ENCODE data around the gene HYAL1.
"Not testable (repeated sequence)": the region's sequence is repeated elsewhere in the genome, so short reads cannot be mapped to it uniquely, and the experiment has no call there.

The HYAL1 gene

GRCh38 chr3:50317300-50317699 lies 13.9 kb upstream of the HYAL1 start:
- H3K36me3 ChIP-seq (ENCODE audit: insufficient read depth, insufficient read length, low read length): peaks cover 62% of the 10 kb centered on the region
- H3K27me3 ChIP-seq (ENCODE audit: insufficient read depth, insufficient read length): no peaks in the 10 kb centered on the region
- no peak overlapping the region for H3K4me3 ChIP-seq (ENCODE audit: insufficient read length, low read depth)
- TF ChIP-seq SUZ12 (IDR thresholded peaks at IDR 0.05; ENCODE audit: extremely low read depth, insufficient read depth, insufficient read length): no peak
- peaks cover 39% of the 10 kb centered on the region for H3K4me1 ChIP-seq (ENCODE audit: insufficient read depth, insufficient read length)
- DNase-seq (ENCODE audit: low read depth, low spot score): no peak
- H3K9me3 ChIP-seq (ENCODE audit: insufficient read depth, low read length): no peaks in the 10 kb centered on the region
- H3K9ac ChIP-seq (ENCODE audit: insufficient read length, low read depth): peak overlapping the region; percentile 66

GRCh38 chr3:50316657-50317242 lies 13.4 kb upstream of the HYAL1 start:
- no peak for TF ChIP-seq ZNF274 (IDR thresholded peaks at IDR 0.05; ENCODE audit: low read depth, low read length)
- TF ChIP-seq YY1 (IDR thresholded peaks at IDR 0.05; ENCODE audit: insufficient read depth, insufficient read length): no peak
- TF ChIP-seq SUZ12 (IDR thresholded peaks at IDR 0.05; ENCODE audit: extremely low read depth, insufficient read depth, insufficient read length): no peak

GRCh38 chr3:50314816-50315215 lies 11.4 kb upstream of the HYAL1 start:
- Histone ChIP-seq H3K36me3 (ENCODE audit: insufficient read depth, insufficient read length, low read length) (peaks cover 52% of the 10 kb centered on the region), H3K9ac (ENCODE audit: insufficient read length, low read depth) (no peak overlapping the region), H3K9me3 (ENCODE audit: insufficient read depth, low read length) (peaks cover 1% of the 10 kb centered on the region; the same call in 1 of the 2 replicates), H3K4me3 (ENCODE audit: insufficient read length, low read depth) (no peak overlapping the region), H3K27me3 (ENCODE audit: insufficient read depth, insufficient read length) (no peaks in the 10 kb centered on the region), H3K4me1 (ENCODE audit: insufficient read depth, insufficient read length) (peaks cover 30% of the 10 kb centered on the region)
- no peak for DNase-seq (ENCODE audit: low read depth, low spot score)
- TF ChIP-seq ZNF274 (IDR thresholded peaks at IDR 0.05; ENCODE audit: low read depth, low read length) (no peak), SUZ12 (IDR thresholded peaks at IDR 0.05; ENCODE audit: extremely low read depth, insufficient read depth, insufficient read length) (no peak), YY1 (IDR thresholded peaks at IDR 0.05; ENCODE audit: insufficient read depth, insufficient read length) (no peak)

More at GRCh38 chr3:50316657-50317242, 13.4 kb upstream of the HYAL1 start:
- Histone ChIP-seq H3K9ac (ENCODE audit: insufficient read length, low read depth) (peak overlapping the region; percentile 66), H3K9me3 (ENCODE audit: insufficient read depth, low read length) (no peaks in the 10 kb centered on the region), H3K4me3 (ENCODE audit: insufficient read length, low read depth) (no peak overlapping the region), H3K27me3 (ENCODE audit: insufficient read depth, insufficient read length) (no peaks in the 10 kb centered on the region), H3K4me1 (ENCODE audit: insufficient read depth, insufficient read length) (peaks cover 39% of the 10 kb centered on the region), H3K36me3 (ENCODE audit: insufficient read depth, insufficient read length, low read length) (peaks cover 62% of the 10 kb centered on the region)
- no peak for DNase-seq (ENCODE audit: low read depth, low spot score)

DNA sequence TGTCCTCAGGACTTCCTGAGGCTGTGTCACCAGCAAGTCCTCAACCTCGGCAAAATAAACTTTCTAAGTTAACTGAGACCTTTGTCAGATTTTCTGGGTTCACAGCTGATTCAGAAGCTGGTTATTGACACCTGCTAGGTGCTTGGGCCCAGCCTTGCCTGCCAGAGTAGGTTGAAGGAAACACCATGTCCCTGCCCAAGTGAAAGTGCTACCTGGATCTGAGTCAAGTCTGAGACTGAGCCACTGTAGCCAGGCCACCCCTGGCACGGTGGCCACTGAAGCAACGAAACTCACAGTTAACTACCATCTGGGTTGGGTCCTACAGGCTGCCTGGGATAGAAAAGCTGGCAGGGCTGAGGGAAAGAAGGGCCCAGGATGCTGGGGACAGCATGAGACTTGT lies 11.0 kb upstream of the HYAL1 start:
- no peak overlapping the region for H3K9ac ChIP-seq (ENCODE audit: insufficient read length, low read depth)
- H3K9me3 ChIP-seq (ENCODE audit: insufficient read depth, low read length): peaks cover 6% of the 10 kb centered on the region; the same call in 1 of the 2 replicates
- no peak overlapping the region for H3K4me3 ChIP-seq (ENCODE audit: insufficient read length, low read depth)
- no peaks in the 10 kb centered on the region for H3K27me3 ChIP-seq (ENCODE audit: insufficient read depth, insufficient read length)
- peaks cover 47% of the 10 kb centered on the region for H3K36me3 ChIP-seq (ENCODE audit: insufficient read depth, insufficient read length, low read length)
- no peak for DNase-seq (ENCODE audit: low read depth, low spot score)
- TF ChIP-seq ZNF274 (IDR thresholded peaks at IDR 0.05; ENCODE audit: low read depth, low read length): no peak
- no peak for TF ChIP-seq SUZ12 (IDR thresholded peaks at IDR 0.05; ENCODE audit: extremely low read depth, insufficient read depth, insufficient read length)
- no peak for TF ChIP-seq YY1 (IDR thresholded peaks at IDR 0.05; ENCODE audit: insufficient read depth, insufficient read length)
- peaks cover 26% of the 10 kb centered on the region for H3K4me1 ChIP-seq (ENCODE audit: insufficient read depth, insufficient read length)

GRCh38 chr3:50312041-50312440 lies 8.7 kb upstream of the HYAL1 start:
- not testable (repeated sequence) for DNase-seq (ENCODE audit: low read depth, low spot score); H3K4me1 ChIP-seq (ENCODE audit: insufficient read depth, insufficient read length); H3K4me3 ChIP-seq (ENCODE audit: insufficient read length, low read depth); H3K27me3 ChIP-seq (ENCODE audit: insufficient read depth, insufficient read length); H3K9ac ChIP-seq (ENCODE audit: insufficient read length, low read depth)
- Histone ChIP-seq H3K36me3 (ENCODE audit: insufficient read depth, insufficient read length, low read length) (peaks cover 24% of the 10 kb centered on the region), H3K9me3 (ENCODE audit: insufficient read depth, low read length) (peaks cover 24% of the 10 kb centered on the region)

GRCh38 chr3:50304601-50305000 lies 1.2 kb upstream of the HYAL1 start:
- peaks cover 20% of the 10 kb centered on the region for H3K4me1 ChIP-seq (ENCODE audit: insufficient read depth, insufficient read length)
- H3K4me3 ChIP-seq (ENCODE audit: insufficient read length, low read depth): no peak overlapping the region
- H3K36me3 ChIP-seq (ENCODE audit: insufficient read depth, insufficient read length, low read length): no peaks in the 10 kb centered on the region
- H3K27me3 ChIP-seq (ENCODE audit: insufficient read depth, insufficient read length): no peaks in the 10 kb centered on the region
- H3K9me3 ChIP-seq (ENCODE audit: insufficient read depth, low read length): peaks cover 35% of the 10 kb centered on the region
- no peak for DNase-seq (ENCODE audit: low read depth, low spot score)
- no peak overlapping the region for H3K9ac ChIP-seq (ENCODE audit: insufficient read length, low read depth)
- TF ChIP-seq ZNF274 (IDR thresholded peaks at IDR 0.05; ENCODE audit: low read depth, low read length) (no peak), YY1 (IDR thresholded peaks at IDR 0.05; ENCODE audit: insufficient read depth, insufficient read length) (no peak)

GRCh38 chr3:50302095-50303012 lies 1.0 kb downstream of the HYAL1 start:
- Histone ChIP-seq H3K9ac (ENCODE audit: insufficient read length, low read depth) (peak overlapping the region; percentile 79), H3K9me3 (ENCODE audit: insufficient read depth, low read length) (peaks cover 16% of the 10 kb centered on the region), H3K4me3 (ENCODE audit: insufficient read length, low read depth) (no peak overlapping the region), H3K36me3 (ENCODE audit: insufficient read depth, insufficient read length, low read length) (peaks cover 1% of the 10 kb centered on the region), H3K27me3 (ENCODE audit: insufficient read depth, insufficient read length) (no peaks in the 10 kb centered on the region), H3K4me1 (ENCODE audit: insufficient read depth, insufficient read length) (peaks cover 20% of the 10 kb centered on the region)
- no peak for DNase-seq (ENCODE audit: low read depth, low spot score)
- TF ChIP-seq SUZ12 (IDR thresholded peaks at IDR 0.05; ENCODE audit: extremely low read depth, insufficient read depth, insufficient read length): no peak
- no peak for TF ChIP-seq ZNF274 (IDR thresholded peaks at IDR 0.05; ENCODE audit: low read depth, low read length)
- no peak for TF ChIP-seq YY1 (IDR thresholded peaks at IDR 0.05; ENCODE audit: insufficient read depth, insufficient read length)

Data from NT2/D1 (cell line).